Measurements from ENCODE around the gene IL12RB2. TPM values are rescaled to one million over a fixed set of nuclear protein-coding genes. Genes with fewer than 3 reads are reported as not detected.

Gene IL12RB2
- total RNA-seq, 1 donor from 2014 or later = 3.1 TPM

DNA sequence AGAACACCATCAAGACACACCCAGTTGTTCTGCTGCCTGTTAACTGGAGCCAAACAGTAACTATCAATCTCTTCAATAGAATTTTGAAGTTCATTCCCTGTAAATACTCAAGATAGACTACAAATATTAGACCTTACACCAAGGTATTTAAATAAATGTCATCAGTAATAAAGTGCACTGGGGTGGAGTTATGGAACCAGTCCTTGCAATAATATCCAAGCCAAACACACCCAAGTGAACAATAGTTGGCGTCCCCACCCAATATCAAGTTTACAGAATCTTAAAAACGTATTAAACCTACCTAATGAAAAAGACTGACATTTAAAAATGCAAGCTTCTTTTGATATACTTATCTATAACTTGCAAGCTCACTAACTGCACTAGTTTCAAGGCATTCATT lies 119.8 kb downstream of the IL12RB2 start:
- H3K27me3 ChIP-seq (ENCODE audit: control insufficient read depth in 3 of 3, insufficient read depth in 3 of 3, low read length in 3 of 3) = no peaks in the 10 kb centered on the region
- H3K4me1 ChIP-seq (ENCODE audit: control insufficient read depth in 3 of 3, insufficient read depth in 3 of 3, low read length in 3 of 3) = peaks cover 9 to 25% (median 13%) of the 10 kb centered on the region in 3 donors
- H3K9me3 ChIP-seq (ENCODE audit: control insufficient read depth in 3 of 3, low read length in 3 of 3) = no peaks in the 10 kb centered on the region
- peak overlapping the region; percentile 21 for H3K27ac ChIP-seq (ENCODE audit: low read depth, low read length)
- H3K4me3 ChIP-seq (ENCODE audit: low read length in 3 of 3) = peak overlapping the region; percentile 93 to 96 (median 96)
- peak overlapping the region; percentile 23 to 99 (median 90) for H3K9ac ChIP-seq (ENCODE audit: low read depth in 1 of 3, low read length in 3 of 3)
- peaks cover 20 to 34% (median 27%) of the 10 kb centered on the region in 3 donors for H3K36me3 ChIP-seq (ENCODE audit: control insufficient read depth in 3 of 3, insufficient read depth in 3 of 3, low read length in 3 of 3)

DNA sequence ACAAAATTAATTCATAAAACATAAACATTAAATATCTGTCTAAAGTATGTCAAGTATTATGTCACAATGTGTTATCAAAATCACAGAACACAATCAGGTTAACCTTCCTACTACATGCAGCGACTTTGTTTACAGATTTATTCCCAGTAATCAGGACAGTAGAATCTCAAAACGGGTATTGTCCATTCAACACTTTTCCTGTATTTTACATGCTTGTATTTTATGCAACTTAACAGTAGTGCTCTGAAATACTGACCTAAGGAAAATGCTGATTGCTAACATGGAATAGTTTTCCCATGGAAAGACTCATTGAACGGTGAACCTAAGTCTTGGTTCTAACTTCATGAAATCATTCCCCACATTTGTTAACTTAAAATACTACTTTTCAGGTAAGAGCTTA lies 120.3 kb downstream of the IL12RB2 start:
- peak overlapping the region; percentile 57 to 99 (median 90) for H3K9ac ChIP-seq (ENCODE audit: low read depth in 1 of 3, low read length in 3 of 3)
- peak overlapping the region; percentile 93 to 96 (median 96) for H3K4me3 ChIP-seq (ENCODE audit: low read length in 3 of 3)
- H3K9me3 ChIP-seq (ENCODE audit: control insufficient read depth in 3 of 3, low read length in 3 of 3) = no peaks in the 10 kb centered on the region
- H3K4me1 ChIP-seq (ENCODE audit: control insufficient read depth in 3 of 3, insufficient read depth in 3 of 3, low read length in 3 of 3) = peaks cover 11 to 28% (median 15%) of the 10 kb centered on the region in 3 donors
- peak overlapping the region; percentile 99 for H3K27ac ChIP-seq (ENCODE audit: low read depth, low read length)
- peaks cover 16 to 29% (median 23%) of the 10 kb centered on the region in 3 donors for H3K36me3 ChIP-seq (ENCODE audit: control insufficient read depth in 3 of 3, insufficient read depth in 3 of 3, low read length in 3 of 3)
- H3K27me3 ChIP-seq (ENCODE audit: control insufficient read depth in 3 of 3, insufficient read depth in 3 of 3, low read length in 3 of 3) = no peaks in the 10 kb centered on the region

DNA sequence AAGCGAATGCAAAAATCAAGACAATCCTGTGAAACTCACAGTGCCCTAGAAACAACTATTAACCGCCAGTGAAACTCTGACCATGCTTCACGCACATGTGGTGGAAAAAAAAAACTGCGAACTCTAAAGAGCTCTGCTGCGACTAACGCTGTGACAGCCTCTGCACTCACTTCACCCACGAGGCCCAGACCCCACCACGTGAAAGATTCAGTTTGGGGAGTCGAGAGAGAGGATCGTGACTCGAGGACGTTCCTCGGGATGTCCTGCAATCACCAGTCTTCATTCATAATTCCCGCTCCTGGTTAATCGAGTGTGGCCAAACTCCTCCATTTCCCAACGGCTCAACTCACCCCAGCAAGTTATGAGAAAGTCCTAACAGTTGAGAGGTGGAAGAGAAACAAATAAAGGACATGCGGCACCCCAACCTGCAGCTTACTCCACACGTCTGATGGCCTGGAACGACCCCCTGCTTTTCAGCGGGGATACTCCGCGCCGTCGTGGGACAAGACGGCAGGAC lies 121.4 kb downstream of the IL12RB2 start:
- H3K4me3 ChIP-seq (ENCODE audit: low read length in 3 of 3) = peak overlapping the region; percentile 93 to 96 (median 96)
- peaks cover 19 to 35% (median 22%) of the 10 kb centered on the region in 3 donors for H3K4me1 ChIP-seq (ENCODE audit: control insufficient read depth in 3 of 3, insufficient read depth in 3 of 3, low read length in 3 of 3)
- H3K27me3 ChIP-seq (ENCODE audit: control insufficient read depth in 3 of 3, insufficient read depth in 3 of 3, low read length in 3 of 3) = no peaks in the 10 kb centered on the region
- H3K27ac ChIP-seq (ENCODE audit: low read depth, low read length) = peak overlapping the region; percentile 99
- peaks cover 12 to 17% (median 14%) of the 10 kb centered on the region in 3 donors for H3K36me3 ChIP-seq (ENCODE audit: control insufficient read depth in 3 of 3, insufficient read depth in 3 of 3, low read length in 3 of 3)
- H3K9me3 ChIP-seq (ENCODE audit: control insufficient read depth in 3 of 3, low read length in 3 of 3) = no peaks in the 10 kb centered on the region
- peak overlapping the region; percentile 90 to 99 (median 92) for H3K9ac ChIP-seq (ENCODE audit: low read depth in 1 of 3, low read length in 3 of 3)

DNA sequence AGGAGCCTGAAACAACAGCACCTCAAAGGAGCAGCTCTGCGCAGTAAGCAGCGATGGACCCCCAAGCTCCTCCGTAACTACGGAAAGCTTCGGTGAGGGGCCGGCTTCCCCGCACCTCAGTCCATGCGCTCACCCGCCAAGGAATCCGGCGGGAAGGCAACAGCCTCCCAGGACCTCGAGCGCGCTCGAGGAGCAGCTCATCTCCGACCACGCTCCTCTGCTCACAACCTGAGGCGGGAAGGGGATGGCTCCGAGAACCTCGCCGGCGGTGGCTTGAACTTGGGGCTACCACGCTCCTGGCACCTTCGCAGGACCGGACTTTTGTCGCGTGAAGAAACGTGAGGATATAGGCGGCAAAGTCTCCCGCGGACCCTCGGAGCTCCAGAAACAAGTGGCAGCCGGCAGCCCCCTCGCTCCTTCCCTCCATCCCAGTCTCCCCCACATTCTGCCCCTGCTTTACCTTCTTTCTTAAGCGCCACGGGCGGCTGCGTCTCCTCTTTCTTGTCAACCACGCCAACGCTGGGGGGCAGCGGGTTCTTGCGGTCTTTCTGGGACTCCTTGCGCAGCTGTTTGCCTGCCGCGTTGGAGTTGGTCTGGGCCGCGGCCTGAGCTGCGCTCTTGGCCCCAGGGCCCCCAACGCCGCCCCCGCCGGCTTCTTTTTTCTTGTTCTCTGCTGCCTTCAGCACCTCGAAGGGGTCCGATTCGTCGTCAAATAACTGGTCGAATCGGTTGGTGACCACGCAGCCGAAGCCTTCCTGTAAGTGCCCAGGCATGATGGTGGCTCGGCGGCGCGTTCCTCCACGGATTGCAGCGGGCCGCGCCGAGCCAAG lies 122.1 kb downstream of the IL12RB2 start:
- Histone ChIP-seq H3K9ac (ENCODE audit: low read depth in 1 of 3, low read length in 3 of 3) (peak overlapping the region; percentile 90 to 99 (median 92)), H3K36me3 (ENCODE audit: control insufficient read depth in 3 of 3, insufficient read depth in 3 of 3, low read length in 3 of 3) (peaks cover 11% of the 10 kb centered on the region in 3 donors), H3K4me3 (ENCODE audit: low read length in 3 of 3) (peak overlapping the region; percentile 93 to 96 (median 96)), H3K9me3 (ENCODE audit: control insufficient read depth in 3 of 3, low read length in 3 of 3) (no peaks in the 10 kb centered on the region), H3K27me3 (ENCODE audit: control insufficient read depth in 3 of 3, insufficient read depth in 3 of 3, low read length in 3 of 3) (no peaks in the 10 kb centered on the region), H3K27ac (ENCODE audit: low read depth, low read length) (peak overlapping the region; percentile 99), H3K4me1 (ENCODE audit: control insufficient read depth in 3 of 3, insufficient read depth in 3 of 3, low read length in 3 of 3) (peaks cover 19 to 37% (median 22%) of the 10 kb centered on the region in 3 donors)

DNA sequence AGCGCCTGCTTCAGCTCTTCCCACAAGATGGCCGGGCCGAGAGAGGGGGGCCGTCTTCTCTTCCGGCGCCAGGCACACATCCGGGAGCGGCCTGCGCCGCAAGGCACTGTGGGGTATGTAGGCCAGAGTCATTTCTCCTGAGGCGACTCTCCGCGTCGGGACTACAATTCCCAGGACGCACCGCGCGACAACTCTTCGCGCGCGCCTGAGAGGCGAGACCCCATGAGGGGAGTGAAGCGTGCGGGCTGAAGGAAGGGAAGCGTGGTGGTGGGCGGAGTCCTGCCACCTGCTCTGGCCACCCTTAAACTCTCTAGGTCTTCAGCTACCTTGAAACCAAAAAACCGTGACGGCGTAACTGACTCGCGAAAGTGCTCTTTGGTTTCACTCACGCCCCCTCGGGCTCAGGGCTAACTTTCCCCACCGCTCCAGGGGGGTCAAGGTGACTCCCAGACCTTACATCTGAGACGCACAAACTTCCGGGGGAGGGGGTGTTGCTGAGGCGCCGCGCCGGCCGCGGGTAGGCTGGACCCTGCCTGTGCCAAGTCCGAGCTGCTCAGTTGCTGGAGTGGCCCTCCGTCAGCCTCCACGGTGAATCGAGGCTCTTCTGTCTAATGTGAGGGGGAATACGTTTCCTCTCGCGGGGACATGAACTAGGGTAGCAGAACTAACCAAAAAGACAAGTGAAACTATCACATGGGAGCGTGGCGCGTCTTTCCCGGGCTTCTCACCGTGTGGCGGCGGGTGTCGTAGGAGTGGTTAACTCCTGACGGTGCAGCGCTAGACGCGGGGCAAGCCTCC lies 122.9 kb downstream of the IL12RB2 start, which contains the start of gene SERBP1:
SERBP1 (minus strand) TSS at position 45 of the 798 bp plus-strand sequence. CDS start 102 bp downstream, outside the sequence.
- H3K27ac ChIP-seq (ENCODE audit: low read depth, low read length) = peak within 1 kb of the TSS; percentile 99
- H3K4me3 ChIP-seq (ENCODE audit: low read length in 3 of 3) = peak within 1 kb of the TSS; percentile 93 to 96 (median 96)
- peaks cover 19 to 37% (median 22%) of the 10 kb centered on the region in 3 donors for H3K4me1 ChIP-seq (ENCODE audit: control insufficient read depth in 3 of 3, insufficient read depth in 3 of 3, low read length in 3 of 3)
- H3K9me3 ChIP-seq (ENCODE audit: control insufficient read depth in 3 of 3, low read length in 3 of 3) = no peaks in the 10 kb centered on the region
- peaks cover 4 to 11% (median 6%) of the 10 kb centered on the region in 3 donors for H3K36me3 ChIP-seq (ENCODE audit: control insufficient read depth in 3 of 3, insufficient read depth in 3 of 3, low read length in 3 of 3)
- no peaks in the 10 kb centered on the region for H3K27me3 ChIP-seq (ENCODE audit: control insufficient read depth in 3 of 3, insufficient read depth in 3 of 3, low read length in 3 of 3)
- H3K9ac ChIP-seq (ENCODE audit: low read depth in 1 of 3, low read length in 3 of 3) = peak within 1 kb of the TSS; percentile 94 to 99 (median 99)

DNA sequence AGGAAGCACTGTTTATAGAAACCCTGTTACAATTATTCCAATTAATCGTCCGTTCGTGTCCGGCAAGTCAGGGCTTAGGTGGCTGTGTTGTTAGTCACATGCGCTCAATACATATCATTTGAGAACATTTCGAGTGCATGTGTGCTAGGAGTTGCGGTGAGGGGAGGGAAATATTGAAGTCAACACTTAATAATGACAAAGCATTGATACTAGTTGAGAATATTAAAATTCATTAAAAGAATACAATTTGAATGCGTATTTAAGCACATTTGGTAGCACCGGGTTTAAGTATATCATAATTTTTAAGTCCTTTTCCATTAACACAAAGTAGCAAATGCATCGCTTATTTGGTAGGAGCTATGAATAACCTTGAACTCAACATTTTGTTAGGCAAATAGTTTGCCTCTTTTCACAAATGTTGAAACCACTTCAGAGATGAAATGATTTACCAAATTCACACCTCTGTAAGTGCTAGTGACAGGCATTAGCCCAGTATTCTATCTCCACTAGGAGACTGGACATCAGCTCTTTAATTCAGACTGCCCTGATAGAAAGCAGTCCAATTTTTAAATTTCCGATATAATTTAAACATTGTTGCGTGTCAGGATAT lies 123.6 kb downstream of the IL12RB2 start:
- peak overlapping the region; percentile 99 for H3K27ac ChIP-seq (ENCODE audit: low read depth, low read length)
- H3K4me3 ChIP-seq (ENCODE audit: low read length in 3 of 3) = peak overlapping the region; percentile 93 to 96 (median 96)
- H3K27me3 ChIP-seq (ENCODE audit: control insufficient read depth in 3 of 3, insufficient read depth in 3 of 3, low read length in 3 of 3) = no peaks in the 10 kb centered on the region
- H3K9me3 ChIP-seq (ENCODE audit: control insufficient read depth in 3 of 3, low read length in 3 of 3) = no peaks in the 10 kb centered on the region
- H3K9ac ChIP-seq (ENCODE audit: low read depth in 1 of 3, low read length in 3 of 3) = peak overlapping the region; percentile 94 to 99 (median 99)
- peaks cover 0 to 6% (median 0%) of the 10 kb centered on the region in 3 donors for H3K36me3 ChIP-seq (ENCODE audit: control insufficient read depth in 3 of 3, insufficient read depth in 3 of 3, low read length in 3 of 3)
- H3K4me1 ChIP-seq (ENCODE audit: control insufficient read depth in 3 of 3, insufficient read depth in 3 of 3, low read length in 3 of 3) = peaks cover 17 to 31% (median 22%) of the 10 kb centered on the region in 3 donors

DNA sequence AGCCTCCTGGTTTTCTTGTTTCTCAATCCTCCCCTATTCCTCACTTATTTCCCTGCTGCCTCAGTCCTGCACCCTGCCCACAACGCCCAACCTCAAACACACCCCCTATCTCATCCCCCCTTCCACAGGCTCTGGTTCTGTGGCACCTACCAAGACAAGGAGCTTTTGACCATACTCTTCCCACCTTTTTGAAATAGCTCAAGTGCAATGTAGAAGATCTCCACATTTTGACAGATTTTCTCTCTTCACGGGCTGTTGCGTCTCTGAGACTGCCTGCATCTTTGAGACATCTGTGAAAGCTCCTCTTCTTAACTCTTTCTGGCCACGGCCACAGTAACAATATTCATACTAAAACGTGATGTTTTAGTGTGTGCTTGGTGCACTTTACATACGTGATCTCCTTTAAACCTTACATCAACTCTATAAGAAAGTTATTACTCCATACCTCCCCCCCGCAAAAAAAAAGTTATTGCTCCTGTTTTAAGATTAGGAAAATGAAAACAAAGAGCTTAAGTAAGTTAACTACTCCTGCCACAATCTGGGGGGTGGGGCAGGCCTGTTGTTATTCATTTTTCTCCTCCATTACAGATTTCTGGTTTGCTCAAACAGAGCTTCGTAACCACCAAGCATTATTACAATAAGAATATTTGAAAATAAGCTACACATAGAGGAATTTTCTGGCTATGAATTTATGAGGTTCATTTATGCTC lies 124.4 kb downstream of the IL12RB2 start:
- Histone ChIP-seq H3K9ac (ENCODE audit: low read depth in 1 of 3, low read length in 3 of 3) (peak overlapping the region; percentile 94 to 99 (median 99)), H3K36me3 (ENCODE audit: control insufficient read depth in 3 of 3, insufficient read depth in 3 of 3, low read length in 3 of 3) (peaks cover 0 to 6% (median 0%) of the 10 kb centered on the region in 3 donors), H3K27ac (ENCODE audit: low read depth, low read length) (peak overlapping the region; percentile 99), H3K27me3 (ENCODE audit: control insufficient read depth in 3 of 3, insufficient read depth in 3 of 3, low read length in 3 of 3) (no peaks in the 10 kb centered on the region), H3K4me1 (ENCODE audit: control insufficient read depth in 3 of 3, insufficient read depth in 3 of 3, low read length in 3 of 3) (peaks cover 17 to 24% (median 22%) of the 10 kb centered on the region in 3 donors), H3K4me3 (ENCODE audit: low read length in 3 of 3) (peak overlapping the region; percentile 23 to 96 (median 93)), H3K9me3 (ENCODE audit: control insufficient read depth in 3 of 3, low read length in 3 of 3) (no peaks in the 10 kb centered on the region)

DNA sequence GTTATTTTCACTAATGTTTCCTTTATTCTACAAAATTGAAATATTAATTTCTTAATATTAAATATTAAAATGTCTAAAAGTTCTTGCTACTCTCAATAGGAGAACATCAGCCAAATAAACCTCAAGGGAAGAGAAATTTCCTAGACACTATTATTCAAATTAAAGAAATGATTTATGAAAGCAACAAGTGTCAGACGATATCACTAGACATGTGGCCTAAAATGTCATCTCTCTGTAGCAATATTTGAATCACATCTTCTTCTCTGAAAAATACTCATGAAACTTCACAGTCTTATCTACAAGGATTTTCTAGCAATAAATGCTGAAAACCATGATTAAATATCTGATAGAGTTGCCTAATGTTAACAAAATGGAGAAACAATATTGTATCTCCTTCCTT lies 125.1 kb downstream of the IL12RB2 start:
- Histone ChIP-seq H3K4me1 (ENCODE audit: control insufficient read depth in 3 of 3, insufficient read depth in 3 of 3, low read length in 3 of 3) (peaks cover 17 to 24% (median 22%) of the 10 kb centered on the region in 3 donors), H3K4me3 (ENCODE audit: low read length in 3 of 3) (no peak overlapping the region), H3K27me3 (ENCODE audit: control insufficient read depth in 3 of 3, insufficient read depth in 3 of 3, low read length in 3 of 3) (no peaks in the 10 kb centered on the region), H3K36me3 (ENCODE audit: control insufficient read depth in 3 of 3, insufficient read depth in 3 of 3, low read length in 3 of 3) (peaks cover 0 to 6% (median 0%) of the 10 kb centered on the region in 3 donors), H3K27ac (ENCODE audit: low read depth, low read length) (peak overlapping the region; percentile 77), H3K9me3 (ENCODE audit: control insufficient read depth in 3 of 3, low read length in 3 of 3) (no peaks in the 10 kb centered on the region), H3K9ac (ENCODE audit: low read depth in 1 of 3, low read length in 3 of 3) (peak overlapping the region in 1 of 3 donors; percentile 94)

DNA sequence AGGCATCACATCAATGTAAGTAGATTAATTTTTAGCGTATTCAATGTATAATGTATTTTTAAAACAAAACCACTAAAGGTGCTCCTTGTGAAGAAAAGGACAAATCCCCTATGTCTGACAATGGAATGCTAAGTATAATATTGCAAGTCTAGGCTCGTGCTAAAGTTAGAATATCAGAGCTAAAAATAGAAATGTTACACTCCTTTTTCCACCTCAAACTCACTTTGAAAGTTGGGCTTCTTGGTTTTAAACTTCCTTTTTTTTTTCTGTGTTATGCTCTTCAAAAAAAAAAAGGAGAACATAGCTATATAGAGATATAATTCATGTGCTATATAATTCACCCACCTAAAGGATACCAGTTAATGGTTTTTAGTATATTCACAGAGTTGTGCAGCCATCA lies 126.2 kb downstream of the IL12RB2 start:
- H3K9me3 ChIP-seq (ENCODE audit: control insufficient read depth in 3 of 3, low read length in 3 of 3) = no peaks in the 10 kb centered on the region
- no peak overlapping the region for H3K4me3 ChIP-seq (ENCODE audit: low read length in 3 of 3)
- H3K27ac ChIP-seq (ENCODE audit: low read depth, low read length) = peak overlapping the region; percentile 77
- peaks cover 0 to 6% (median 0%) of the 10 kb centered on the region in 3 donors for H3K36me3 ChIP-seq (ENCODE audit: control insufficient read depth in 3 of 3, insufficient read depth in 3 of 3, low read length in 3 of 3)
- H3K27me3 ChIP-seq (ENCODE audit: control insufficient read depth in 3 of 3, insufficient read depth in 3 of 3, low read length in 3 of 3) = no peaks in the 10 kb centered on the region
- H3K9ac ChIP-seq (ENCODE audit: low read depth in 1 of 3, low read length in 3 of 3) = peak overlapping the region in 1 of 3 donors; percentile 1
- H3K4me1 ChIP-seq (ENCODE audit: control insufficient read depth in 3 of 3, insufficient read depth in 3 of 3, low read length in 3 of 3) = peaks cover 17 to 24% (median 22%) of the 10 kb centered on the region in 3 donors

Data from skeletal muscle tissue (tissue), 4 donors.